GM12878 (cell line): ENCODE results near the gene HACE1.
"Not testable (repeated sequence)": the region's sequence is repeated elsewhere in the genome, so short reads cannot be mapped to it uniquely, and the experiment has no call there.

ENCODE experiments used
- RELA ChIP-seq: fragments of 450-650 bp; IDR thresholded peaks from 2 replicates; pipeline ENCODE4 v1.8.0; 2014; ENCODE audit warnings: borderline replicate concordance; ENCODE audit not compliant: partially characterized antibody
- RFX5 ChIP-seq: IDR thresholded peaks from 2 replicates; pipeline ENCODE4 v1.6.1; 2011; ENCODE audit warnings: low read depth, low read length, improper control_type of control experiment
- TF ChIP-seq, protein P1 (sequence below): IDR thresholded peaks from 2 replicates; pipeline ENCODE4 v1.6.1; 2012; ENCODE audit warnings: mild to moderate bottlenecking, low read depth, low read length
- TF ChIP-seq, protein P2 (sequence below): IDR thresholded peaks from 2 replicates; pipeline ENCODE4 v1.6.1; 2011; ENCODE audit warnings: low read depth, mild to moderate bottlenecking, low read length, moderate library complexity, borderline replicate concordance; ENCODE audit errors: extremely low read depth

DNA sequence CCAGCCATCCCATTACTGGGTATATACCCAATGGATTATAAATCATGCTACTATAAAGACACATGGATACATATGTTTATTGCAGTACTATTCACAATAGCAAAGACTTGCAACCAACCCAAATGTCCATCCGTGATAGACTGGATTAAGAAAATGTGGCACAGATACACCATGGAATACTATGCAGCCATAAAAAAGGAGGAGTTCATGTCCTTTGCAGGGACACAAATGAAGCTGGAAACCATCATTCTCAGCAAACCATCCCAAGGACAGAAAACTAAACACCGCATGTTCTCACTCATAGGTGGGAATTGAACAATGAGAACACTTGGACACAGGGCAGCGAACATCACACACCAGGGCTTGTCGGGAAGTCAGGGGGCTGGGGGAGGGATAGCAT lies 54.4 kb downstream of the HACE1 start:
- not testable (repeated sequence) for TF ChIP-seq RELA, RFX5
- TF ChIP-seq, protein P1, sequence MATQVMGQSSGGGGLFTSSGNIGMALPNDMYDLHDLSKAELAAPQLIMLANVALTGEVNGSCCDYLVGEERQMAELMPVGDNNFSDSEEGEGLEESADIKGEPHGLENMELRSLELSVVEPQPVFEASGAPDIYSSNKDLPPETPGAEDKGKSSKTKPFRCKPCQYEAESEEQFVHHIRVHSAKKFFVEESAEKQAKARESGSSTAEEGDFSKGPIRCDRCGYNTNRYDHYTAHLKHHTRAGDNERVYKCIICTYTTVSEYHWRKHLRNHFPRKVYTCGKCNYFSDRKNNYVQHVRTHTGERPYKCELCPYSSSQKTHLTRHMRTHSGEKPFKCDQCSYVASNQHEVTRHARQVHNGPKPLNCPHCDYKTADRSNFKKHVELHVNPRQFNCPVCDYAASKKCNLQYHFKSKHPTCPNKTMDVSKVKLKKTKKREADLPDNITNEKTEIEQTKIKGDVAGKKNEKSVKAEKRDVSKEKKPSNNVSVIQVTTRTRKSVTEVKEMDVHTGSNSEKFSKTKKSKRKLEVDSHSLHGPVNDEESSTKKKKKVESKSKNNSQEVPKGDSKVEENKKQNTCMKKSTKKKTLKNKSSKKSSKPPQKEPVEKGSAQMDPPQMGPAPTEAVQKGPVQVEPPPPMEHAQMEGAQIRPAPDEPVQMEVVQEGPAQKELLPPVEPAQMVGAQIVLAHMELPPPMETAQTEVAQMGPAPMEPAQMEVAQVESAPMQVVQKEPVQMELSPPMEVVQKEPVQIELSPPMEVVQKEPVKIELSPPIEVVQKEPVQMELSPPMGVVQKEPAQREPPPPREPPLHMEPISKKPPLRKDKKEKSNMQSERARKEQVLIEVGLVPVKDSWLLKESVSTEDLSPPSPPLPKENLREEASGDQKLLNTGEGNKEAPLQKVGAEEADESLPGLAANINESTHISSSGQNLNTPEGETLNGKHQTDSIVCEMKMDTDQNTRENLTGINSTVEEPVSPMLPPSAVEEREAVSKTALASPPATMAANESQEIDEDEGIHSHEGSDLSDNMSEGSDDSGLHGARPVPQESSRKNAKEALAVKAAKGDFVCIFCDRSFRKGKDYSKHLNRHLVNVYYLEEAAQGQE = not testable (repeated sequence)
- TF ChIP-seq, protein P2, sequence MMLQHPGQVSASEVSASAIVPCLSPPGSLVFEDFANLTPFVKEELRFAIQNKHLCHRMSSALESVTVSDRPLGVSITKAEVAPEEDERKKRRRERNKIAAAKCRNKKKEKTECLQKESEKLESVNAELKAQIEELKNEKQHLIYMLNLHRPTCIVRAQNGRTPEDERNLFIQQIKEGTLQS = not testable (repeated sequence)
